ENCODE results near the gene TTC4.

Gene TTC4

GRCh38 chr1:54705153-54705552 is 10.5 kb upstream of the TTC4 start:
- no peak for DNase-seq (ENCODE audit: low read depth)

- no peak for DNase-seq (ENCODE audit: low read depth)
Measured at GRCh38 chr1:54706419-54706818, 9.2 kb upstream of the TTC4 start.

GRCh38 chr1:54708385-54708784 is 7.3 kb upstream of the TTC4 start:
- peak; percentile 15 for DNase-seq (ENCODE audit: low read depth)

DNA sequence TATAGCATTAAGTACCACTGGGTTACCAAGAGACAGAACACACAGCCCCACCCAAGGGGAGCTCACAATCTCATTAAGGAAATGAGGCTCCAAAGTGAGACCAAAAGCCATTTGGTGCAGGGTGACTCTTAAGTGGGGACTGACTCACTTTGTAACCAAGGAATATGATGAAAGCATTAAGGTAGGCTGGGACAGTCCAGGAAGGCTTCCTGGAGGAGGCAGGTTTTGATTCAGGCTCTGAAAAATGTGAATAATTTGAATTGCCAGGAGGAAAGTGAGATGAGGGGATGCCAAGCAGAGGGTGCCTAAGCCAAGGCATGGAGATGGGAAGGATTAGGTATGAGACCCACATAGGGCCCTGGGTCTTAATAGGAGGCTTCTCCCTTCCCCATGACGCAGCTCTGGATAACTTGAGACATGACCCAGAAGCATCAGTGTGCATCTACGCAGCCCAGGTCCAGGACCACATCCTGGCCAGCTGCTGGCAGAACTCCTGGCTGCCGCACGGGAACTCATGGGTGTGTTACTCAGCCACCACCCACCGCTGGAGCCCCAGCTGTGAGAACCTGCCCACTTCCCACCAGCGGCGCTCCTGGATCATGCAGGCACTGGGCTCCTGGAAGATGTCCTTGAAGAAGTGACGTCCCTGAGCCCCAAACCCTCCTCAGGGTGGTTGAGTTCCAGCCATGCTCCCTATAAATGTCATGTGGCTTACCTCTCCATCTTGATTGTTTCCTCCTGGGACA is 5.9 kb upstream of the TTC4 start:
- no peak for DNase-seq (ENCODE audit: low read depth)

- DNase-seq (ENCODE audit: low read depth) = no peak
Measured at GRCh38 chr1:54710434-54710833, 5.2 kb upstream of the TTC4 start.

DNA sequence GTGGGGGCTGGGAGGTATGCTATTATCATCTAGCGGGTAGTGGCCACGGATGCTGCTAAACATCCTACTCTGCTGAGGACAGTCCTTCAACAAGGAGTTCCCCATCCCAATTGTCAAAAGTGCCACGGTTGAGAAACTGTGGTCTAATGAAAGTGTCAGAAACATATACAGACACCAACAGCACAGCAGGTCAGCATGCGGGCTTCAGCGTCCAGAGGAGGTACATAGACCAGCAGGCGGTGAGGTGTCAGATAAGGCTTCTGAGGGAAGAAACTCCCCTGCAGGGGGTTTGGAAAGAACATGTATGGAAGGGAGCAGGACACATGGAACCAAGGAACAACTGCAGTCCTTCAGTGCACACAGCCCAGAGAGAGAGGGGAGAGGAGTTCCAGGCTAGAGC is 4.8 kb upstream of the TTC4 start:
- no peak for DNase-seq (ENCODE audit: low read depth)

- DNase-seq (ENCODE audit: low read depth) = no peak
Measured at GRCh38 chr1:54711536-54711935, 4.1 kb upstream of the TTC4 start.

GRCh38 chr1:54714881-54715492 is 674 bp upstream of the TTC4 start:
- no peak for DNase-seq (ENCODE audit: low read depth)

DNA sequence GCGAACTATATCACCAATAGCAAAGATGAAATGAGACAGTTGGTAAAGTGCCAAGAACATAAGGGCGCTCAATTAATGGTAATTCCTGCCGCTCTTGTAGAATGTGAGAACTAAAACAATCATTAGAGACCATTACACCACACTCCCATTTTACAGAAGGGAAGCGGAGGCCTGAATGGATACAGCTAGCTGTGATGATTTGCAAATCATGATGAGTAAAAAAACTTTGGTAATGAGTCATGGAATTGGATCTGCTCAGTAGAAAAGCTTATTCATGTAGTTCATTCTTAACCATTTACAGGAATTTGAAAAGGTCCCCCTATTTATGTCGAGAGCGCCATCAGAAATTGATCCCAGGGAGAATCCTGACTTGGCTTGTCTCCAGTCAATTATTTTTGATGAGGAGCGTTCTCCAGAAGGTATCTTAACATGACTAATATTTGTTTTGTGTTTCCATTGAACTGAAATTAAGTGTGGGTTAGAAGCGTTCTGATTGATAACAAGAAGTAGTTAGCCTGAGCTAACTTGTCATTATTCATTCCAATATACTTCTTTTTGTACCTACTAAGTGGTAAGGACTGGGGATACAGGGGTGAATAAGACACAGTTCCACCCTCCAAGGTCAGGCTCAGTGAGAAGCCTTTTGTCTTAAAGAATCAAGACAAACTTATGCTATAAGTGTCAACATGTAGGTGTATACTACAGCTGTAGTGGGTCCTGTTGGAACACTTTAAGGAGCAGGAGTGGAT is 812 bp downstream of the TTC4 start:
- DNase-seq (ENCODE audit: low read depth) = peak; percentile 88

GRCh38 chr1:54721719-54722118 is 6.1 kb downstream of the TTC4 start:
- DNase-seq (ENCODE audit: low read depth) = peak; percentile 43

DNA sequence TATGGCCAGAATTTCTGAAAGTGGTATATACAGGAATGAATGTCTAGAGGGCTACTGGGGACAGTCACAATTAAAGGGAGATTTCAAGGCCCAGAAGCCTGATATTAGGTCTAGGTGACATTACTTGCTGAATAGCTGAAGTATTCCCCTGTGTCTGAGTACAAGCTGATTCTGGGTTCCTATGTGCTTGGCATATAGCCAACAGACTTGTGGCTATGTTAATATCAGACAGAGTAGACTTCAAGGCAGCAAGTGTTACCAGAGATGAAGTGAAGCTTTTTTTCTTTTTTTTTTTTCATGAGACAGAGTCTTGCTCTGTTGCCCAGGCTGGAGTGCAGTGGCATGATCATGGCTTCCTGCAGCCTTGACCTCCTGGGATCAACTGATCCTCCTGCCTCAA is 8.3 kb downstream of the TTC4 start:
- no peak for DNase-seq (ENCODE audit: low read depth)

DNA sequence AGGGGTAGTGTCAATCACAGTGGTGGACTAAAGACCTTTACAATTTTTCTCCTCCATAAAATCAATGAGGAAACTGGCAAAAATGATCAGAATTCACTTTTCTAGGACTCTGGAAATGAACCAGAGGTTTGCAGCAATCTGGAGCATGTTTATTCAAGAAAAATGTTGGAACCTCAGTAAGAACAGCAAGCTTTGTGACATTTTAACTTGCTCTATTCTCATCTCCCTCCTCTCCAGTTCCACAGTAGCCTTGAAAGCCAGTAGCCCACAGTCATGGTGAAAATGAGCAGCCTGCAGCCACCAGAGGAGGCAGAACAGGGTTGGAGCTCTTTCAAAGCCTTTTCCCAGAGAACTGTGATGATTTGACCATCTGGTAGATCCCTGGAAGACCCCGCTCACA is 9.1 kb downstream of the TTC4 start:
- DNase-seq (ENCODE audit: low read depth) = no peak

DNA sequence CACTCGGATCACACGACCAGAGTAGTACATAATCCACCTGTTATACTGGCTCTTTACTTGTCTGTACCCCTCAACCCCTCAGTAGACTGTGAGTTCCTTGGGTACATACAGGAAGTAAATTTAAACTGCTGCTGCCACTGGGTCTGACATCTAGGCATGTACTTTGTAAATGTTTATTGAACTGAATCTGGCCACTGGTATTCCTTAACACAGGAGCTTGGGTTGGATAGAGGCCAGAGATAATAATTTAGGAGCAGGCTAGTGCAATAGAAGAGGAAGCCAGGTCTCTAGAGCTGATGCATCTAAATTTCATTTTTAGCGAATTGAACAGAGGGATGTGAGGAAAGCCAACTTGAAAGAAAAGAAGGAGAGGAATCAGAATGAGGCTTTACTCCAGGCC is 12.4 kb downstream of the TTC4 start:
- DNase-seq (ENCODE audit: low read depth) = no peak

GRCh38 chr1:54736685-54737084 is 21.0 kb downstream of the TTC4 start:
- no peak for DNase-seq (ENCODE audit: low read depth)

DNA sequence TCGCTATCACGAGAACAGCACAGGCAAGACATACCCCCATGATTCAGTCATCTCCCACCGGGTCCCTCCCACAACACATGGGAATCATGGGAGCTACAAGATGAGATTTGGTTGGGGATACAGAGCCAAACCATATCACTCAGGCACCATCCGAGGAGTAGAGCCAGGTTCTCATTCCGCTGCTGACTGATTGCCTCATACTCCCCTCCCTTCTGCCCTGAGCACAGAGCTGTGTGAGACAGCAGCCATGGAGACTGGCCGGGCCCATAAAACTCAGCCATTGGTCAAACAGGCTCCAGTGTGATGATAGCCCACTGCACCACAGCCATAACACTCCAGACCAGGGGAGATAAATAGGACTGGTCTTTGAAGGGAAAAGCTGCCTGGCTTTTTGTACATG is 22.6 kb downstream of the TTC4 start:
- no peak for DNase-seq (ENCODE audit: low read depth)

- DNase-seq (ENCODE audit: low read depth) = no peak
Measured at GRCh38 chr1:54741531-54741930, 25.9 kb downstream of the TTC4 start.

DNA sequence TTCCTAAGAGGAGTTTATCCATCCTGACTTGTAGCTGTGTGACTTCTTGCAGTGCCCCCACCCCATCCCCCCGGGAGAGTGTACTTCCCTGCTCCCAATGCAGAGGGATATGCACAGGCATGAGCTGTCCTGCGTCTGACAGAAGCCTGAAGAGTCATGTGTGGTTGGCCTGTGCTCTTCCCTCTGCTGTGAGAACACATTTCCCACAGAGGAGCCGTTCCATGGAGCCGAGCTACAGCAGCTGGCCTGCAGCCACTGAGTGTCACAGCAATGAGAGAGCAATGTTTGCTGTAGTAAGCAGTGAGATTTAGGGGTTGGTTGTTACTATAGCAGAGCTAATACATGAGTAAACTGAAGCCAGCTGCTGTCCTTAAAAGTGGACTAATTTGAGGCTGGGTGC is 26.6 kb downstream of the TTC4 start:
- DNase-seq (ENCODE audit: low read depth) = no peak

DNA sequence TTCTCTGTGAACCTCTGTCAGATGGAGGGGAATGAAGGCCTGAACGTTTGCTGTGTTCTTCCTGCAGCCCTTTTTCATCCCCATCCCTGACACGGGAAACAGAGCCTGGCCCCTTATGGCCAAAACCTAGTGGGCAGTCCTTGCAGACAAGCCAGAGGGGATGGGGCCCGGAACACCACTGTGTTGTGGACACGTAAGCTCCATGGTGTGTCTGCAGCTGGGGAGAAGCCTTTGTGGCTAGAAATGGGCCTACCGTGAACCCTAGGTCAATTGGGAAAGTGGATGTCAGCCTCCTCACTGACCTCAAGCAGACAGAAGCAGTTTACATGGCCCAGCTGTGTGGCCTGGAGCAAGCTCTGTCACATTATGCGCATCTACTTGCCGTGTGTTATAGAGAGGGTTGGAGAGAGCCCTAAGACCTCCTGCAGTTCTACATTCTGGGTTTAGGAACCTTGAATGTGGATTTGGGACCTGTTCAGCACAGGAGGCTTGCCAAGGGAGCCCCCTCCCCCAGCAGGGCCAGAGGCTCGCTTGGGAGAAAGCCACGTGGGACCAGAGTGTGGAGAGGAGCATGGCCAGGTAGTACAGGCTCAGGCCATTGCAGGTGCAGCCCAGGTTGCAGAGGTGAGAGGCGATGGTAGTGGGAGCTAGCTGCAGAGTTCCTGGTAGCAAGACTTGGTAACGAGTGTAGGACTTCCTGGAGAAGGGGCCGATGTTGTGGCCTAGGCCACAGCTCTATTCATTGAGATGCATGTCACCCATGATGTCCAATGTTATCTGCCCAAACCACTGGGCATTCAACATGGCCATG is 28.0 kb downstream of the TTC4 start:
- no peak for DNase-seq (ENCODE audit: low read depth)

GRCh38 chr1:54744696-54745095 is 29.0 kb downstream of the TTC4 start:
- no peak for DNase-seq (ENCODE audit: low read depth)

DNA sequence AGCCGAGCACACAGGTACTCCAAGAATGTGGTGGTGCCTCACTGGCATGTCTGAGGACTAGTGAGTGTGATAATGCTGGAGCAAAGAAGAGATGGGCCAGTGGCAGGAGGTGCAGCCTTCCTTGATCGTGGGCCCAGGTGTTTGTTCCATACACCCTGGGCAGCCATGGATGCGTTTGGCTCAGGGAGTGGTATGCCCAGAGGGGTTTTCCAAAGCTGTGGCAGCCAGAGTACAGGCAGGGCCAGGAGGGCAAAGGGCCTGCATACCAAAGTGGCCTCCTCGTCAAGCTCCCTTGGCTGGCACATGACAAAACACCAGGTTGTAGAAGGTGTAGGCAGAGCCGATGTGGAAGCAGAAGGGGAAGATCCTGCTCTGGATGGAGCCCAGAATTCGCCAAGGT is 29.6 kb downstream of the TTC4 start:
- no peak for DNase-seq (ENCODE audit: low read depth)

GRCh38 chr1:54745864-54746263 is 30.2 kb downstream of the TTC4 start:
- DNase-seq (ENCODE audit: low read depth) = no peak

DNA sequence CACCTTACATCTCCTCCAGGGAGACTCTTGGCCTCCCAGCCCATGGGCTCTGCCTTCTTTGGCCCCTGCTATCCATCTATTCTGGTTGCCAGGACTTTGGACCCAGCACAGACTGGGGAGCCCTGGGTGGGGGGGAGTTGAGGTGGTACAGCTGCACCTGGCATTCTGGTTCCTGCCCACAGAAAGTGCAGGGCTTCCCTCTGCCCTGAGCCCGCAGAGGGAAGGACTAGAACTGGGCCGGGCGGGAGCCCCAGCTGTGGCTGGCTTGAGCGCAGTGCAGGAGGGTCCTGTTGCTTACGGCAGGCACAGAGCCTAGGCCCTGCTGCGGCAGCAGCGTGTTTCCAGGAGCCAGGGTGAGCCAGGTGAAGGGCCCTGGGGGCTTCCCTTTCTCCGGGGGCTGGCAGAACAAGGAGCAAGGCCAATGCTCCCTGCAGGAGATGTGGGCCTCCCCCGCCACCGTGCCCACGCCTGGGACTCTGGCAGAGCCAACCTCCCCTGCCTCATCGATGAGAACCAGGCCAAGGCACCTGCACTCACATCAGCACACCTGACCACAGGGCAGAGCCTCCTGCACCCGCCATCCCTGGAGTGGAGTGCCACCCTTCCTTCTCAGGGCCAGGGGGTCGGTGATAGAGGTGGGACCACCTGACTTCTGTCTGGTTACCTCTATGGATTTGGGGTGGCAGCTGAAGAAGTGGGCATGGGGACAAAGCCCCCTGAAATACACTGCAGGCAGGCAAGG is 32.6 kb downstream of the TTC4 start:
- no peak for DNase-seq (ENCODE audit: low read depth)

Data from ELR (cell line).